HepG2 (cell line): ENCODE measurements around the gene DCDC2. TPM values are rescaled to one million over a fixed set of nuclear protein-coding genes. Genes with fewer than 3 reads are reported as not detected.

Experiments used
- FOXK2 ChIP-seq: fragments of 450-650 bp; IDR thresholded peaks from 2 replicates; pipeline ENCODE4 v1.6.1; 2016
- HDAC1 ChIP-seq: sonication (generic); formaldehyde crosslinking; IDR thresholded peaks from 2 replicates; pipeline ENCODE4 v1.5.1; 2020; ENCODE audit warnings: mild to moderate bottlenecking, missing genetic modification reagents
- HDAC2 ChIP-seq: sonication (generic); formaldehyde crosslinking; IDR thresholded peaks from 2 replicates; pipeline ENCODE4 v1.4.0; 2020; ENCODE audit warnings: missing genetic modification reagents
- POLR2G ChIP-seq: fragments of 200-400 bp; formaldehyde crosslinking; IDR thresholded peaks from 2 replicates; pipeline ENCODE4 v1.6.1; 2018; ENCODE audit warnings: mild to moderate bottlenecking, low read depth, low read length, moderate library complexity
- SSRP1 ChIP-seq: IDR thresholded peaks from 2 replicates; pipeline ENCODE4 v1.6.1; 2016; ENCODE audit warnings: control low read depth
- ZFP1 ChIP-seq: IDR thresholded peaks from 2 replicates; pipeline ENCODE4 v1.6.1; 2016
- ZNF556 ChIP-seq: sonication (generic); formaldehyde crosslinking; IDR thresholded peaks from 2 replicates; pipeline ENCODE4 v1.4.0; 2020; ENCODE audit warnings: mild to moderate bottlenecking, missing genetic modification reagents, borderline replicate concordance
- ZNF713 ChIP-seq: sonication (generic); formaldehyde crosslinking; IDR thresholded peaks from 2 replicates; pipeline ENCODE4 v1.4.0; 2020; ENCODE audit warnings: mild to moderate bottlenecking, missing genetic modification reagents
- ZNF749 ChIP-seq: sonication (generic); formaldehyde crosslinking; IDR thresholded peaks from 2 replicates; pipeline ENCODE4 v1.8.0; 2022; ENCODE audit warnings: mild to moderate bottlenecking, missing genetic modification reagents, moderate library complexity, borderline replicate concordance
- polyA plus RNA-seq, 8 experiments: library from polyadenylated mRNA; depleted of rRNA in 3 of 8; stranded (reverse) in 7 of 8; unstranded in 1 of 8; fragments of >200 nt; fragmentation: Illumina TruSeq in 4 of 8; extraction: Trizol in 4 of 8; gene quantifications; 2 replicates each; pipeline versions ENCODE4 v1.2.1 to v1.2.3, GENCODE V29; 2011 to 2016; ENCODE audit warnings: low read depth in 4 of 8, missing spikeins in 1 of 8, mixed read lengths in 1 of 8; ENCODE audit not compliant: insufficient read depth in 1 of 8
- total RNA-seq, 5 experiments: library from RNA; depleted of rRNA; stranded (reverse); fragments of >200 nt; fragmentation: Illumina TruSeq; extraction: Trizol; gene quantifications; 2 replicates each; pipeline ENCODE4 v1.2.3, GENCODE V29; 2016; ENCODE audit warnings: low read depth in 1 of 5
- TF ChIP-seq, protein P1 (sequence below), 2 experiments: IDR thresholded peaks; 2 replicates each; pipeline ENCODE4 v1.6.1; 2011 to 2012; ENCODE audit warnings: low read length in 2 of 2, borderline replicate concordance in 1 of 2, low read depth in 1 of 2, mild to moderate bottlenecking in 1 of 2, moderate library complexity in 1 of 2
- TF ChIP-seq, protein P2 (sequence below): sonication (generic); formaldehyde crosslinking; IDR thresholded peaks from 2 replicates; pipeline ENCODE4 v1.5.1; 2020; ENCODE audit warnings: missing genetic modification reagents, mild to moderate bottlenecking, borderline replicate concordance
- TF ChIP-seq, protein P3 (sequence below): sonication (generic); formaldehyde crosslinking; IDR thresholded peaks from 2 replicates; pipeline ENCODE4 v1.5.0; 2020; ENCODE audit warnings: missing genetic modification reagents
- TF ChIP-seq, protein P4 (sequence below): sonication (generic); formaldehyde crosslinking; IDR thresholded peaks from 2 replicates; pipeline ENCODE4 v1.4.0; 2020; ENCODE audit warnings: missing genetic modification reagents, borderline replicate concordance
- TF ChIP-seq, protein P5 (sequence below): IDR thresholded peaks from 2 replicates; pipeline ENCODE4 v1.4.0; 2020; ENCODE audit warnings: mild to moderate bottlenecking, missing genetic modification reagents

DCDC2 gene
- total and polyA plus RNA-seq, 2 of the 13 experiments (the other 11 are each of a cell fraction or from before 2014, with no cell fraction given): 9.0 to 36.2 TPM

DNA sequence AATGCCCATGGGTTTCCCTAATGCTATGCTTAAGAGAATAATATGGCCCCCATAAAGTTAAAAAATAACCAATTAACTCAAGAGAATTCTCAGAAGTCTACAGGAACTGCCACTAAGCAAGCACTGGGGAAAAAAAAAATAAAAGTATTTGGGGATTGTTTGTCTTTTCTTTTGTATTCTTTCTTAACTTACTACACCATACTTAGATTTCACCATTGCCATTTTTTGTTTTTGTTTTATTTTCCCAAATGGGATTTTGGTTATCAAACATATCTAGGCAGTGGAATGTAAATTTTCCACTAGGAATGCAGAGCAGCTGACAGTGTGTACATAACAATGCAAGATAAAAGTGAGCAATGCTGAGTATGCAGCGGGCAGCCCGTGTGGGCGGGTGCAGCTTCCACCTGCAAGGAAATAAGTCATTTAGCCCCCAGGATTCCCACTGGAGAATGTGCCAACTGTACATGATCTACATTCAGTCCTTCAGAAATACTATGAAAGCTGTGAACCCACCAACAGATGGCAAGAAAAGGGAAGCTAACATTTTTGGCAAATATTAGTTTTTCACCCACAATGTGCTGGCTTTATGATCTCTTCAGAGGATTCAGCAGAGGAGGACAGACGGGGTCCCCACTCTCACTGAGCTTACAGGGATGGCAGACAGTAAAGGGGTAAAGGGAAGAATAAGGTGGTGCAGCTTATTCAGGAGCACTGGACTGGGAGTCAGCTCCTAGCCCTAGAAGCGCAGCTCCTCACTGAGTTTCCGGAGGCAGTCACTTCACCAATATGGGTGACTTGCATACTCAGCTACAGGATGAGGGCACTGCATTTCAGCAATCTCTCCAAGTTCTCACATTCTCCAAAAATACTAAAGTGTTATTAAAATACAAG, 44.4 kb downstream of the DCDC2 start (continued):
- peak; percentile 49; the same call in 1 of the 2 replicates for TF ChIP-seq HDAC1 (CRISPR knock-in tag)
- TF ChIP-seq, protein P1, sequence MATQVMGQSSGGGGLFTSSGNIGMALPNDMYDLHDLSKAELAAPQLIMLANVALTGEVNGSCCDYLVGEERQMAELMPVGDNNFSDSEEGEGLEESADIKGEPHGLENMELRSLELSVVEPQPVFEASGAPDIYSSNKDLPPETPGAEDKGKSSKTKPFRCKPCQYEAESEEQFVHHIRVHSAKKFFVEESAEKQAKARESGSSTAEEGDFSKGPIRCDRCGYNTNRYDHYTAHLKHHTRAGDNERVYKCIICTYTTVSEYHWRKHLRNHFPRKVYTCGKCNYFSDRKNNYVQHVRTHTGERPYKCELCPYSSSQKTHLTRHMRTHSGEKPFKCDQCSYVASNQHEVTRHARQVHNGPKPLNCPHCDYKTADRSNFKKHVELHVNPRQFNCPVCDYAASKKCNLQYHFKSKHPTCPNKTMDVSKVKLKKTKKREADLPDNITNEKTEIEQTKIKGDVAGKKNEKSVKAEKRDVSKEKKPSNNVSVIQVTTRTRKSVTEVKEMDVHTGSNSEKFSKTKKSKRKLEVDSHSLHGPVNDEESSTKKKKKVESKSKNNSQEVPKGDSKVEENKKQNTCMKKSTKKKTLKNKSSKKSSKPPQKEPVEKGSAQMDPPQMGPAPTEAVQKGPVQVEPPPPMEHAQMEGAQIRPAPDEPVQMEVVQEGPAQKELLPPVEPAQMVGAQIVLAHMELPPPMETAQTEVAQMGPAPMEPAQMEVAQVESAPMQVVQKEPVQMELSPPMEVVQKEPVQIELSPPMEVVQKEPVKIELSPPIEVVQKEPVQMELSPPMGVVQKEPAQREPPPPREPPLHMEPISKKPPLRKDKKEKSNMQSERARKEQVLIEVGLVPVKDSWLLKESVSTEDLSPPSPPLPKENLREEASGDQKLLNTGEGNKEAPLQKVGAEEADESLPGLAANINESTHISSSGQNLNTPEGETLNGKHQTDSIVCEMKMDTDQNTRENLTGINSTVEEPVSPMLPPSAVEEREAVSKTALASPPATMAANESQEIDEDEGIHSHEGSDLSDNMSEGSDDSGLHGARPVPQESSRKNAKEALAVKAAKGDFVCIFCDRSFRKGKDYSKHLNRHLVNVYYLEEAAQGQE (IDR thresholded peaks at IDR 0.05; ENCODE audit: borderline replicate concordance in 1 of 2, low read depth in 1 of 2, low read length in 2 of 2): no peak
- peak; percentile 53; the same call in 1 of the 2 replicates for TF ChIP-seq ZNF556
- no peak for TF ChIP-seq ZNF749
- no peak for TF ChIP-seq FOXK2
- peak; percentile 99 for TF ChIP-seq HDAC2 (CRISPR knock-in tag)
- TF ChIP-seq, protein P2, sequence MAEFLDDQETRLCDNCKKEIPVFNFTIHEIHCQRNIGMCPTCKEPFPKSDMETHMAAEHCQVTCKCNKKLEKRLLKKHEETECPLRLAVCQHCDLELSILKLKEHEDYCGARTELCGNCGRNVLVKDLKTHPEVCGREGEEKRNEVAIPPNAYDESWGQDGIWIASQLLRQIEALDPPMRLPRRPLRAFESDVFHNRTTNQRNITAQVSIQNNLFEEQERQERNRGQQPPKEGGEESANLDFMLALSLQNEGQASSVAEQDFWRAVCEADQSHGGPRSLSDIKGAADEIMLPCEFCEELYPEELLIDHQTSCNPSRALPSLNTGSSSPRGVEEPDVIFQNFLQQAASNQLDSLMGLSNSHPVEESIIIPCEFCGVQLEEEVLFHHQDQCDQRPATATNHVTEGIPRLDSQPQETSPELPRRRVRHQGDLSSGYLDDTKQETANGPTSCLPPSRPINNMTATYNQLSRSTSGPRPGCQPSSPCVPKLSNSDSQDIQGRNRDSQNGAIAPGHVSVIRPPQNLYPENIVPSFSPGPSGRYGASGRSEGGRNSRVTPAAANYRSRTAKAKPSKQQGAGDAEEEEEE: no peak
- TF ChIP-seq POLR2G: no peak
- TF ChIP-seq ZNF713 (CRISPR knock-in tag): no peak
- no peak for TF ChIP-seq SSRP1 (CRISPR knock-in tag)
- TF ChIP-seq ZFP1 (CRISPR knock-in tag): peak; percentile 71; the same call in 1 of the 2 replicates
- TF ChIP-seq, protein P3, sequence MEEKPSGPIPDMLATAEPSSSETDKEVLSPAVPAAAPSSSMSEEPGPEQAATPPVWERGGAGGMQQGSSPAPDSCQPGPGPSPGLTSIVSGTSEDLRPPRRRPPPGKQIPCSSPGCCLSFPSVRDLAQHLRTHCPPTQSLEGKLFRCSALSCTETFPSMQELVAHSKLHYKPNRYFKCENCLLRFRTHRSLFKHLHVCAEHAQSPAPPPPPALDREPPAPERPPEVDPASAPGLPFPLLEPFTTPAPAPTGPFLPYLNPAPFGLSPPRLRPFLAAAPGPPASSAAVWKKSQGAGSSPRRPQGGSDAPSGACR (CRISPR knock-in tag): 0 out of 2 replicates have a peak, but pooled peaks have one; percentile 31
- TF ChIP-seq, protein P4, sequence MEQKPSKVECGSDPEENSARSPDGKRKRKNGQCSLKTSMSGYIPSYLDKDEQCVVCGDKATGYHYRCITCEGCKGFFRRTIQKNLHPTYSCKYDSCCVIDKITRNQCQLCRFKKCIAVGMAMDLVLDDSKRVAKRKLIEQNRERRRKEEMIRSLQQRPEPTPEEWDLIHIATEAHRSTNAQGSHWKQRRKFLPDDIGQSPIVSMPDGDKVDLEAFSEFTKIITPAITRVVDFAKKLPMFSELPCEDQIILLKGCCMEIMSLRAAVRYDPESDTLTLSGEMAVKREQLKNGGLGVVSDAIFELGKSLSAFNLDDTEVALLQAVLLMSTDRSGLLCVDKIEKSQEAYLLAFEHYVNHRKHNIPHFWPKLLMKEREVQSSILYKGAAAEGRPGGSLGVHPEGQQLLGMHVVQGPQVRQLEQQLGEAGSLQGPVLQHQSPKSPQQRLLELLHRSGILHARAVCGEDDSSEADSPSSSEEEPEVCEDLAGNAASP (CRISPR knock-in tag): peak; percentile 67; the same call in 1 of the 2 replicates
- TF ChIP-seq, protein P5, sequence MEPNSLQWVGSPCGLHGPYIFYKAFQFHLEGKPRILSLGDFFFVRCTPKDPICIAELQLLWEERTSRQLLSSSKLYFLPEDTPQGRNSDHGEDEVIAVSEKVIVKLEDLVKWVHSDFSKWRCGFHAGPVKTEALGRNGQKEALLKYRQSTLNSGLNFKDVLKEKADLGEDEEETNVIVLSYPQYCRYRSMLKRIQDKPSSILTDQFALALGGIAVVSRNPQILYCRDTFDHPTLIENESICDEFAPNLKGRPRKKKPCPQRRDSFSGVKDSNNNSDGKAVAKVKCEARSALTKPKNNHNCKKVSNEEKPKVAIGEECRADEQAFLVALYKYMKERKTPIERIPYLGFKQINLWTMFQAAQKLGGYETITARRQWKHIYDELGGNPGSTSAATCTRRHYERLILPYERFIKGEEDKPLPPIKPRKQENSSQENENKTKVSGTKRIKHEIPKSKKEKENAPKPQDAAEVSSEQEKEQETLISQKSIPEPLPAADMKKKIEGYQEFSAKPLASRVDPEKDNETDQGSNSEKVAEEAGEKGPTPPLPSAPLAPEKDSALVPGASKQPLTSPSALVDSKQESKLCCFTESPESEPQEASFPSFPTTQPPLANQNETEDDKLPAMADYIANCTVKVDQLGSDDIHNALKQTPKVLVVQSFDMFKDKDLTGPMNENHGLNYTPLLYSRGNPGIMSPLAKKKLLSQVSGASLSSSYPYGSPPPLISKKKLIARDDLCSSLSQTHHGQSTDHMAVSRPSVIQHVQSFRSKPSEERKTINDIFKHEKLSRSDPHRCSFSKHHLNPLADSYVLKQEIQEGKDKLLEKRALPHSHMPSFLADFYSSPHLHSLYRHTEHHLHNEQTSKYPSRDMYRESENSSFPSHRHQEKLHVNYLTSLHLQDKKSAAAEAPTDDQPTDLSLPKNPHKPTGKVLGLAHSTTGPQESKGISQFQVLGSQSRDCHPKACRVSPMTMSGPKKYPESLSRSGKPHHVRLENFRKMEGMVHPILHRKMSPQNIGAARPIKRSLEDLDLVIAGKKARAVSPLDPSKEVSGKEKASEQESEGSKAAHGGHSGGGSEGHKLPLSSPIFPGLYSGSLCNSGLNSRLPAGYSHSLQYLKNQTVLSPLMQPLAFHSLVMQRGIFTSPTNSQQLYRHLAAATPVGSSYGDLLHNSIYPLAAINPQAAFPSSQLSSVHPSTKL (CRISPR knock-in tag): peak; percentile 99
